Occipital lobe (tissue), 2 donors: ENCODE measurements around the gene ORC5. TPM values are rescaled to one million over a fixed set of nuclear protein-coding genes. Genes with fewer than 3 reads are reported as not detected.
A peak's percentile ranks its signal among the peaks of the same experiment; 100 is the strongest.
"Not testable (repeated sequence)": the region's sequence is repeated elsewhere in the genome, so short reads cannot be mapped to it uniquely, and the experiment has no call there.

Experiments
- DNase-seq: peaks from one replicate; lab custom pipeline; 2025; lab: John Stamatoyannopoulos, UW
- total RNA-seq: library from RNA; depleted of rRNA; stranded (reverse); fragments of >200 nt; gene quantifications from one replicate; pipeline ENCODE4 v1.2.3, GENCODE V29; 2014

Gene ORC5
- total RNA-seq: 51.5 TPM

DNA sequence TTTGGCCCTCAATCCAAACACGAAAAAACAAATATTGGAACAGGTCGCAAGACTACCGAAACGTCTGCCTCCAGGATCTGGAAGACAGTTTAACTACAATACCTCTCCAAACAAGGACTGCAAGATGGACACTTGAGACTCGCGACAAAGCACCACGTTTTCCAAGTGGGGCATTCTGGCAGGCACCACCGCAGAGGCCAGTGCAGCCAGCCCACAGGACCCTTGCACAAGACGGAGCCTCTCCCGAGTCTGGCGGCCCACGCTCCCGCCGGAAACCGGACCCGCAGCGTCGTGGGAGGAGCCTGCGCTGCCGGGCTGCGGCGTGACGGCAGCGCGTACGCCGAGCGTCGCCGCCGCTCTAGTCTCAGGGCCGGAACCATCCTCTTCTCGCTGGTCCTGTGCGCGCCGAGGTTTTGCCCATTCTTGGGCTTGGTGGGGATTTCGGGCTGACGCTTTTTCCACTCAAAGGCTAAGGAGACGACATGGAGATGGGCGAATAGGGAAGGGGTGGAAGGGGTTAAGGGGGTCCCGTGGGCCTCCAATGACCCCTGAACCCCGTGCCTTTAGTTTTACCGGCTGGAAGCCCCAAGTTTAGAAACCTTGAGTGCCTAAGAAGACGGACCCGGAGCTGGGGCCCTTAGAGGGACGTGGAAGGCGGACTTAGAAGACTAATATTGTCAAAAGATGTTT, at the start of gene ORC5:
ORC5 (minus strand) TSS at position 283 of the 690 bp plus-strand sequence; CDS start at position 174, 109 bp downstream.
- DNase-seq: peak; percentile 76

GRCh38 chr7:104255616-104256015, 47.8 kb upstream of the ORC5 start:
- no peak for DNase-seq

GRCh38 chr7:104255194-104255593, 47.4 kb upstream of the ORC5 start:
- no peak for DNase-seq

DNA sequence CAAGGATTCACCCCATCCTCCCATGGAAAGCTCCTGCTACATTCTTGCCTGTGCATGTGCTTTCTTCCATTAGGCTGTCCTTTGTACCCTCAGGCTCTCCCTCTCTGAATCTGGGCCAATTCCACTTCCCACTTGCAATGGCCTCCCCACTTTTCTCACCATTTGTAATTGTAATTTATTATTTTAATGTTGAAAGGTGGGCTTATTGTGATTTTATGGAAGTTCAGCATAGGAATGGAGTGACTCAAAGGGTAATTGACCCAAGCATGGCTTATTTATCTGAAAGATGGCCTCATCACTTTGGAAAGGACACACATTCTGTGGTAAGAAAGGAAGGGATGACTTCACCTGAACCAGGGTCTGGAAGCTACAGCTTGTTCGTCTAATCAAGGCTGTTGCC, 46.9 kb upstream of the ORC5 start:
- DNase-seq: no peak

GRCh38 chr7:104252409-104253134, 44.8 kb upstream of the ORC5 start:
- DNase-seq: no peak

DNA sequence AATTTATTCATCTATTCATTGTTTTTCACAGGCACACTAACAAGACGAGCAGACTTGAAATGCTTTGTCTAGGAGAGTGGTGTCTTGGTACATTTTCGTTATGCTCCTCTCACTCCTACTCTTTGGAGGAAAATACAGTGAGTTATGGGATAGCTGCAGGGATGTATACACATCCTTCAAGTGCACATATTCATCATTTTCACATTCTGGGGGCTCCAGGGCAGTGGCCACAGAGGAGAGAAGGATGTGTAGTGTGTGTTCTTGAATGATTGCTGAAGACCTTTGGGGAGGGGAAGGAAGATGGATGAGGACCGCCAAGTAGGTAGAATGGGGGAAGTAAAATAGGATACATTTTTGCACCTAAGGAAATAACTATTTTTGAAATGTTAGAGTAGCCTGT, 34.8 kb upstream of the ORC5 start:
- no peak for DNase-seq

DNA sequence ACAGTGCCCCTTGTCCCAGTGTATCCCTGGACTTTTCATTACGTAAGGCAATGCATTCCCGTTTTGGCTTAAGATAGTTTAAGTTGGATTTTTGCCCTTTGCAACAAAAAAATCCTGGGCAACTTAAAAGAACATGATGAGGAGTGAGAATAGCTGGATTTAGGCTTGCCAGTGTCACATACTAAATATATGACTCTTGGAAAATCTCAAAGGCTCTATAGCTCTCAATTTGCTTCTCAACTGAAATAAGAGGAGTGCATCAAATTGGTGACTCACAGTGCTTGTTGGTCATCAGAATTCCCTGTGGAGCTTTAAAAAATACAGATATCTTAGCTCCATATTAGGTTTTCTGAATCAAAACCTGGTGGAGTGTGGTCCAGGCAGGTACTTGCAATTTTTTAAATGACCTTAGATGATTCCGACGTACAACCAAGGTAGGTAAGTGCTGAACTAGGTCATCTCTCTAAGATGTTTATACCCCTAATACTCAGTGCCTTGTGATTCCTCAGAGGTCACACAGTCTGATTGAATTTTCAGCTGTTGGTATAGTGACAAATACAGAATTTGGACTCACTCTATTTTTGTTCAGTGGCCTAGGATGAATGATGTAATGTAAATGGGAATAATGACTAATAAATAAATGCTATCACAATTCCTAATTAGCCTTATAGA, 33.9 kb upstream of the ORC5 start:
- DNase-seq: no peak

DNA sequence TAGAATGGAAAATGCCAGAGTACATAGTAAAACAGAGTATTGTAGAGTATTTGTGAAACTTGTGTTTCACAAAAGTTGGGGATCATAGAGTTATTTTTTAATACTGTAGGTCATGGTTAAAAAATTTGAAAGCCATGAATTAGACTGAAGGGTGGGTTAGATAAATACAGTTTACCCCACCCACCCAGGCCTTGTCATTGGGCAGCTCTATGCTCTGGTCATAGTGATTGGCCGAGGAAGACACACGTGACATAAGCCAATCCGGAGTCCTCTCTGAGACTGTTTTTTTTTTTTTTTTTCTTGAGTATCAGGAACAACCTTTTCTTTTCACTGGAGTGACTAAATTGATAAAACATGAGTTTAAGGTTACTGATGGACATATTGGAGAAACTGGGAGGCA, 33.3 kb upstream of the ORC5 start:
- no peak for DNase-seq

- no peak for DNase-seq
Observed at GRCh38 chr7:104240401-104240800, 32.6 kb upstream of the ORC5 start.

- DNase-seq: not testable (repeated sequence)
Observed at GRCh38 chr7:104234990-104235389, 27.2 kb upstream of the ORC5 start.

GRCh38 chr7:104231054-104232046, 23.5 kb upstream of the ORC5 start:
- peak; percentile 28 for DNase-seq

DNA sequence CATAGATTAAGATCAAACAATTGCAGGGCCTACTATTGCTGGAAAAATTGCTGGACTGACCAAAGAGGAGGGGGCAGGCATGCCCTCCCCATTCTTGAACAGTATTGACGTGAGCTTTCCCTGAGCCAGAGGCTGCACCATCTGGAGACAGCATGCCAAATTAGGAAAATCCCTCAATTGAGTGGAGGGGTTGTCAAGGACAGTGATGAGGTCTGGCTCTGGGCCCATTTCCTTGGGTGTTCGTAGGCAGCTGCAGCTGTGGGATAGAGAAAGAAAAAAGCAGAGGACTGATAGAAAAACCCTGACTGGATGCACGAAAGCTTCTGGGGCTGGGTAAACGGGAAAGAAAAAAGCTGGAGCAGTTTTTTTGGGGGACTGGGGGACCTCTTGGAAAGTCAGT, 22.8 kb upstream of the ORC5 start:
- no peak for DNase-seq

GRCh38 chr7:104228442-104228841, 20.6 kb upstream of the ORC5 start:
- no peak for DNase-seq

- no peak for DNase-seq
Observed at GRCh38 chr7:104225451-104225850, 17.6 kb upstream of the ORC5 start.

GRCh38 chr7:104217620-104218019, 9.8 kb upstream of the ORC5 start:
- no peak for DNase-seq

DNA sequence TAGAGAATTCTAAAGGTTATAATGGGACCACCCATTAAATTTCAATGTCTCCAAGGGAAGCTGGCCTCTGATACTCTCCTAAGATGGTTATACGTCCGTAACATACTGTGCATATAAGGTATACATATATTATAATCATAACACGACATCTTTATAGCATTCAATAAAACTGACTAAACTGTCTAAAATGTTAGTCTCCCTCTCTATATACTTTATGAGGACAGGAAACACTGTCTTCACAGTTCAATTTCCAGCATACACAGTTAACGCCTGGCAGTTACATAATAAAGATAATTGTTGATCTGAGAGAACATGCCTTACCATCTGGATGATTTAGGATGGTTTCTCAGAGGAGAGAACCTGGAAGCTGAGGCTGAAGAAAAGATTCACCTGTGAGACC, 1.2 kb upstream of the ORC5 start:
- no peak for DNase-seq

- DNase-seq: no peak
Observed at GRCh38 chr7:104208421-104208780, 588 bp upstream of the ORC5 start.

DNA sequence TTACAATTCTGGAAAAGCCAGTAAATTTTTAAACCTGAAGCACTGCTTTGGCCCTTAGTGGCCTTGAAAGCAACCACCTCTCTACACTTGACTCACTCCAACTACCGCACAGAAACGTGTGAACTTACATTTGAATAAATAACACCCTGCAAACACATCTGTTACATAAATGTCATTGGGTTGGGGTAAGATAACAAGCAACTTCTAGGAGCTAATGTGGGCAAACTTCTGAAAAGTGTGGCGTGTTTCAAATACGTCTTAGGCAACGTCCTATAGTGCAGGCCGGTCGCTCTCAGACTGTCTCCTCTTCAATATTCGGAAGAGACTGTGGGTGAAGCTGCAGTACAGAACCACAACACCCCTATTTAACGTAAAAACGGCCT, 474 bp downstream of the ORC5 start:
- DNase-seq: no peak

- DNase-seq: no peak
Observed at GRCh38 chr7:104206841-104207240, 972 bp downstream of the ORC5 start.

GRCh38 chr7:104198673-104199278, 9.0 kb downstream of the ORC5 start:
- DNase-seq: no peak

GRCh38 chr7:104196161-104196560, 11.7 kb downstream of the ORC5 start:
- DNase-seq: no peak
